Adrenal gland (tissue), 5 donors: Measurements from ENCODE around the gene ATOH8.

Source experiments
- POLR2A ChIP-seq, 2 donors: fragments of 450-650 bp; IDR thresholded peaks; one replicate each; pipeline ENCODE4 v1.6.1; 2017; ENCODE audit warnings: antibody characterized with exemption in 2 of 2, mild to moderate bottlenecking in 2 of 2, moderate library complexity in 1 of 2
- TF ChIP-seq, protein P1 (sequence below), 6 experiments: fragments of 450-650 bp in 4 of 6; fragments of 200-600 bp in 2 of 6; sonication (generic) in 1 of 6; IDR thresholded peaks; 1 replicate in 5 of 6; 2 replicates in 1 of 6; pipeline versions ENCODE4 v1.5.1 to v1.8.0; 2016 to 2021; ENCODE audit warnings: antibody characterized with exemption in 6 of 6, mild to moderate bottlenecking in 2 of 6, moderate library complexity in 1 of 6
- donor health status: DM: no; HTN: no; CAD: no.

GRCh38 chr2:85790032-85790431 is 36.2 kb downstream of the ATOH8 start:
- no peak for TF ChIP-seq POLR2A (IDR thresholded peaks at IDR 0.05)
- TF ChIP-seq, protein P1, sequence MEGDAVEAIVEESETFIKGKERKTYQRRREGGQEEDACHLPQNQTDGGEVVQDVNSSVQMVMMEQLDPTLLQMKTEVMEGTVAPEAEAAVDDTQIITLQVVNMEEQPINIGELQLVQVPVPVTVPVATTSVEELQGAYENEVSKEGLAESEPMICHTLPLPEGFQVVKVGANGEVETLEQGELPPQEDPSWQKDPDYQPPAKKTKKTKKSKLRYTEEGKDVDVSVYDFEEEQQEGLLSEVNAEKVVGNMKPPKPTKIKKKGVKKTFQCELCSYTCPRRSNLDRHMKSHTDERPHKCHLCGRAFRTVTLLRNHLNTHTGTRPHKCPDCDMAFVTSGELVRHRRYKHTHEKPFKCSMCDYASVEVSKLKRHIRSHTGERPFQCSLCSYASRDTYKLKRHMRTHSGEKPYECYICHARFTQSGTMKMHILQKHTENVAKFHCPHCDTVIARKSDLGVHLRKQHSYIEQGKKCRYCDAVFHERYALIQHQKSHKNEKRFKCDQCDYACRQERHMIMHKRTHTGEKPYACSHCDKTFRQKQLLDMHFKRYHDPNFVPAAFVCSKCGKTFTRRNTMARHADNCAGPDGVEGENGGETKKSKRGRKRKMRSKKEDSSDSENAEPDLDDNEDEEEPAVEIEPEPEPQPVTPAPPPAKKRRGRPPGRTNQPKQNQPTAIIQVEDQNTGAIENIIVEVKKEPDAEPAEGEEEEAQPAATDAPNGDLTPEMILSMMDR (IDR thresholded peaks at IDR 0.05), result no peak
